ENCODE measurements around the gene MMP24.
"Not testable (repeated sequence)": the region's sequence is repeated elsewhere in the genome, so short reads cannot be mapped to it uniquely, and the experiment has no call there.

The MMP24 gene

GRCh38 chr20:35192118-35192872 is 34.2 kb upstream of the MMP24 start:
- 67 to 89% methylated on average over 7 to 9 of the region's 9 CpGs for WGBS, 2 experiments
- no peaks in the 10 kb centered on the region for H3K9me3 ChIP-seq (ENCODE audit: control insufficient read depth, low read length)
- H3K27me3 ChIP-seq (ENCODE audit: control insufficient read depth, insufficient read depth, low read length, poor library complexity, severe bottlenecking) = no peaks in the 10 kb centered on the region
- H3K4me3 ChIP-seq (ENCODE audit: insufficient read depth, low read depth, low read length) = no peak overlapping the region
- no peaks in the 10 kb centered on the region for H3K36me3 ChIP-seq (ENCODE audit: control insufficient read depth, insufficient read depth, low read length)
- no peaks in the 10 kb centered on the region for H3K4me1 ChIP-seq (ENCODE audit: control insufficient read depth, insufficient read depth, low read length)
- no peak overlapping the region for H3K27ac ChIP-seq (ENCODE audit: insufficient read depth, low read depth, low read length, poor library complexity, severe bottlenecking)

GRCh38 chr20:35193031-35193791 is 33.3 kb upstream of the MMP24 start:
- H3K27me3 ChIP-seq (ENCODE audit: control insufficient read depth, insufficient read depth, low read length, poor library complexity, severe bottlenecking); H3K9me3 ChIP-seq (ENCODE audit: control insufficient read depth, low read length); H3K4me3 ChIP-seq (ENCODE audit: insufficient read depth, low read depth, low read length); H3K27ac ChIP-seq (ENCODE audit: insufficient read depth, low read depth, low read length, poor library complexity, severe bottlenecking); H3K4me1 ChIP-seq (ENCODE audit: control insufficient read depth, insufficient read depth, low read length); H3K36me3 ChIP-seq (ENCODE audit: control insufficient read depth, insufficient read depth, low read length): not testable (repeated sequence)
- 91% methylated on average over 9 of the region's 9 CpGs for WGBS, 2 experiments

DNA sequence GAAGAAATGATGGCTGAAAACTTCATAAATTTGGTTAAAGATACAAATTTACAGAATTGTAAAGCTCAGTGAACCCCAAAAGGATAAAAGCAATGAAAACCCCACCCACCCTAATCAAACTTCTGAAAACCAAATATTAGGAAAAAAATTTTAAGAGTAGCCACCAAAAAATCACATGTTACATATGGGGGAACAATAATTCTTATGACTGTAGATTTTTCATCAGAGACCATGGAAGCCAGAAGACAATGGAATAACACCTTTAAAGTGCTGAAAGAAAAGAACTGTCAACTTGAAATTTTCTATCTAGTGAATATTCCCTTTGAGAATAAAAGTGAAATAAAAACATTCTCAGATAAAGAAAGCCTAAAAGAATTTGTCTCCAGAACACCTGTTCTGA is 30.2 kb upstream of the MMP24 start:
- Histone ChIP-seq H3K27me3 (ENCODE audit: control insufficient read depth, insufficient read depth, low read length, poor library complexity, severe bottlenecking) (no peaks in the 10 kb centered on the region), H3K4me3 (ENCODE audit: insufficient read depth, low read depth, low read length) (no peak overlapping the region), H3K36me3 (ENCODE audit: control insufficient read depth, insufficient read depth, low read length) (no peaks in the 10 kb centered on the region), H3K27ac (ENCODE audit: insufficient read depth, low read depth, low read length, poor library complexity, severe bottlenecking) (no peak overlapping the region), H3K9me3 (ENCODE audit: control insufficient read depth, low read length) (peaks cover 6% of the 10 kb centered on the region), H3K4me1 (ENCODE audit: control insufficient read depth, insufficient read depth, low read length) (no peaks in the 10 kb centered on the region)

DNA sequence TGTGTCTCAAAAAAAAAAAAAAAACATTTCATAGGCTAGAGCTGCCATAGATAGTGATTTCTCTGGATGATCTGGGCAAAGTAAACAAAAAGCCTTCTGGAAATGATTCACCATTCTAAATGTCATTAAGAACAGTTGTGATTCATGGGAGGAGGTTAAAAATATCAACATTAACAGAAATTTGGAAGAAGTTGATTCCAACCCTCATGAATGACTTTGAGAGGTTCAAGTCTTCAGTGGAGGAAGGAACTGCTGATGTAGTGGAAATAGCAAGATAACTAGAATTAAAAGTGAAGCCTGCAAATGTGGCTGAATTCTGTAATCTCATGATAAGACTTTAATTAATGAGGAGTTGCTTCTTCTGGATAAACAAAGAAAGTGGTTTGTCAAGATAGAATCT is 26.8 kb upstream of the MMP24 start:
- no peak overlapping the region for H3K4me3 ChIP-seq (ENCODE audit: insufficient read depth, low read depth, low read length)
- H3K9me3 ChIP-seq (ENCODE audit: control insufficient read depth, low read length) = peaks cover 6% of the 10 kb centered on the region
- no peaks in the 10 kb centered on the region for H3K27me3 ChIP-seq (ENCODE audit: control insufficient read depth, insufficient read depth, low read length, poor library complexity, severe bottlenecking)
- no peak overlapping the region for H3K27ac ChIP-seq (ENCODE audit: insufficient read depth, low read depth, low read length, poor library complexity, severe bottlenecking)
- H3K36me3 ChIP-seq (ENCODE audit: control insufficient read depth, insufficient read depth, low read length) = no peaks in the 10 kb centered on the region
- no peaks in the 10 kb centered on the region for H3K4me1 ChIP-seq (ENCODE audit: control insufficient read depth, insufficient read depth, low read length)

DNA sequence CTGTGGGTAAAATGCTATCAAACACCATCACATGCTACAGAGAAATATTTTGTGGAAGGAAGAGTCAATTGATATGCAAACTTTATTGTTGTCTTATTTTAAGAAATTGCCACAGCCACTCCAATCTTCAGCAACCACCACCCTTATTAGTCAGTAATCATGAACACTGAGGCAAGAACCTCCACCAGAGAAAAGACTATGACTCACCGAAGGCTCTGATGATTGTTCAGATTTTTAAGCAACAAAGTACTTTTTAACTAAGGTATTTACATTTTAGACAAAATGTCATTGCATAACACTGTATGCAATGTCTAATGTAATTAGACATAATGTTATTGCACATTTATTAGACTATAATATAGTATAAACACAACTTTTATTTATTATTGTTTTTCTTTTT is 26.2 kb upstream of the MMP24 start:
- no peak overlapping the region for H3K27ac ChIP-seq (ENCODE audit: insufficient read depth, low read depth, low read length, poor library complexity, severe bottlenecking)
- no peaks in the 10 kb centered on the region for H3K4me1 ChIP-seq (ENCODE audit: control insufficient read depth, insufficient read depth, low read length)
- H3K36me3 ChIP-seq (ENCODE audit: control insufficient read depth, insufficient read depth, low read length) = no peaks in the 10 kb centered on the region
- H3K27me3 ChIP-seq (ENCODE audit: control insufficient read depth, insufficient read depth, low read length, poor library complexity, severe bottlenecking) = no peaks in the 10 kb centered on the region
- no peak overlapping the region for H3K4me3 ChIP-seq (ENCODE audit: insufficient read depth, low read depth, low read length)
- peaks cover 6% of the 10 kb centered on the region for H3K9me3 ChIP-seq (ENCODE audit: control insufficient read depth, low read length)
- WGBS, 2 experiments = 86% methylated on average over 1 of the region's 1 CpG; no CpG with 5 or more reads in 1 of the 2 experiments

GRCh38 chr20:35201467-35201866 is 25.0 kb upstream of the MMP24 start:
- not testable (repeated sequence) for H3K27me3 ChIP-seq (ENCODE audit: control insufficient read depth, insufficient read depth, low read length, poor library complexity, severe bottlenecking); H3K4me3 ChIP-seq (ENCODE audit: insufficient read depth, low read depth, low read length); H3K4me1 ChIP-seq (ENCODE audit: control insufficient read depth, insufficient read depth, low read length); H3K27ac ChIP-seq (ENCODE audit: insufficient read depth, low read depth, low read length, poor library complexity, severe bottlenecking); H3K9me3 ChIP-seq (ENCODE audit: control insufficient read depth, low read length); H3K36me3 ChIP-seq (ENCODE audit: control insufficient read depth, insufficient read depth, low read length)
- WGBS, 2 experiments = 92 to 94% methylated on average over 5 of the region's 5 CpGs

DNA sequence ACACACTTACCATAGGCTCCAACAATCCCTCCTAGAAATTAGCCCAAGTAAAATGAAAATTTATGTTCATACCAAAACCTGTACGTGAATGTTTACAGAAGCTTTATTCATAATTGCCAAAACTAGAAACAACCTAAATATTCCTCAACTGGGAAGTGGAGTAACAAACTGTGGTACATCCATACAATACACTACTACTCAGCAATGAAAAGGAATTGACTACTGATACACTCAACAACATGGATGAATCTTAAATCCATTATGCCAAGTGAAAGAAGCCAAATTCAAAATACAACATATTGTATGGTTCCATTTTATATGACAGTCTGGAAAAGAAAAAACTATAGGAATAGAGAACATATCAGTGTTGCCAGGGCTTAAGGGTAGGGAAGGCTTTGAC is 19.7 kb upstream of the MMP24 start:
- no peaks in the 10 kb centered on the region for H3K9me3 ChIP-seq (ENCODE audit: control insufficient read depth, low read length)
- no peak overlapping the region for H3K27ac ChIP-seq (ENCODE audit: insufficient read depth, low read depth, low read length, poor library complexity, severe bottlenecking)
- H3K36me3 ChIP-seq (ENCODE audit: control insufficient read depth, insufficient read depth, low read length) = no peaks in the 10 kb centered on the region
- H3K4me3 ChIP-seq (ENCODE audit: insufficient read depth, low read depth, low read length) = no peak overlapping the region
- H3K4me1 ChIP-seq (ENCODE audit: control insufficient read depth, insufficient read depth, low read length) = no peaks in the 10 kb centered on the region
- H3K27me3 ChIP-seq (ENCODE audit: control insufficient read depth, insufficient read depth, low read length, poor library complexity, severe bottlenecking) = no peaks in the 10 kb centered on the region
- WGBS, 2 experiments = 90 to 93% methylated on average over 1 of the region's 1 CpG

- H3K4me1 ChIP-seq (ENCODE audit: control insufficient read depth, insufficient read depth, low read length) = no peaks in the 10 kb centered on the region
- 47 to 54% methylated on average over 8 of the region's 8 CpGs for WGBS, 2 experiments
- no peak overlapping the region for H3K27ac ChIP-seq (ENCODE audit: insufficient read depth, low read depth, low read length, poor library complexity, severe bottlenecking)
- H3K4me3 ChIP-seq (ENCODE audit: insufficient read depth, low read depth, low read length) = no peak overlapping the region
- no peaks in the 10 kb centered on the region for H3K9me3 ChIP-seq (ENCODE audit: control insufficient read depth, low read length)
- H3K36me3 ChIP-seq (ENCODE audit: control insufficient read depth, insufficient read depth, low read length) = no peaks in the 10 kb centered on the region
- no peaks in the 10 kb centered on the region for H3K27me3 ChIP-seq (ENCODE audit: control insufficient read depth, insufficient read depth, low read length, poor library complexity, severe bottlenecking)
Observed at GRCh38 chr20:35207950-35208611, 18.4 kb upstream of the MMP24 start.

DNA sequence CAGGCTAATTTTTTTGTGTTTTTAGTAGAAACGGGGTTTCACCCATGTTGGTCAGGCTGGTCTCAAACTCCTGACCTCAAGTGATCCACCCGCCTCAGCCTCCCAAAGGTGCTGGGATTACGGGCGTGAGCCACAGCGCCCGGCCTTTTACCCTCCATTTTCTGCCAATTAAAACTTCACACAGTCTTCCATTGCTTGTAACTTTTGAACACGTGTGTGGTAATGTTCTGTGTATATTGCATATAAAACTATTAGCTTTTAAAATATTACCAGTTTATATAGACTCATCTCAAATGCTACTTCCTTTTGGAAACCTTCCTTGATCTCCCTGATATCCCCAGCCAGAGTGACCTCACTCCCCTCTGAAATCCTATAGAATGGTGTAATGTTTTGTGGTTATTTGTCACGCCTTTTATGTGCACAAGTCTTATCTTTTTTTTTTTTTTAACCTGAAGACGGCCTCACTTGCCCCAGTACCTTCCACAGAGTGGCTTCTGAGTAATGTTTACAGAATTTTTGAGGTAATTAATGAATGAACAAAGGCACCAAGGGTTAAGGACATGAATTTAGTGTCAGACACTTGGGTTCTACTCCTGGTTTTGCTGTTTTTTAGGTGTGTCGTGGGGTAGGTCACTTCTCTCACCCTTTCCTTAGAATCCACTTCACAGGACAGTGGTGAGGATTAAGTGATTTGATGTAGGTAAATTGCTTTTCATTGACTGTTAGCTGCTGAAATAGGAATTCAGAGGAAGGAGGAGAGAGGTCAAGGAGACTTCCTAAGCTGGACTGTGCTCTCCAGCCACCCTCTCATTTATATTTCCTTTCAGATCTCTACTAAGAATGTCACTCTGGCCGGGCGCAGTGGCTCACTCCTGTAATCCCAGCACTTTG is 11.2 kb upstream of the MMP24 start:
- H3K27me3 ChIP-seq (ENCODE audit: control insufficient read depth, insufficient read depth, low read length, poor library complexity, severe bottlenecking) = no peaks in the 10 kb centered on the region
- H3K4me3 ChIP-seq (ENCODE audit: insufficient read depth, low read depth, low read length) = no peak overlapping the region
- H3K27ac ChIP-seq (ENCODE audit: insufficient read depth, low read depth, low read length, poor library complexity, severe bottlenecking) = no peak overlapping the region
- no peaks in the 10 kb centered on the region for H3K4me1 ChIP-seq (ENCODE audit: control insufficient read depth, insufficient read depth, low read length)
- no peaks in the 10 kb centered on the region for H3K9me3 ChIP-seq (ENCODE audit: control insufficient read depth, low read length)
- H3K36me3 ChIP-seq (ENCODE audit: control insufficient read depth, insufficient read depth, low read length) = no peaks in the 10 kb centered on the region
- WGBS, 2 experiments = 91 to 95% methylated on average over 11 to 12 of the region's 12 CpGs

DNA sequence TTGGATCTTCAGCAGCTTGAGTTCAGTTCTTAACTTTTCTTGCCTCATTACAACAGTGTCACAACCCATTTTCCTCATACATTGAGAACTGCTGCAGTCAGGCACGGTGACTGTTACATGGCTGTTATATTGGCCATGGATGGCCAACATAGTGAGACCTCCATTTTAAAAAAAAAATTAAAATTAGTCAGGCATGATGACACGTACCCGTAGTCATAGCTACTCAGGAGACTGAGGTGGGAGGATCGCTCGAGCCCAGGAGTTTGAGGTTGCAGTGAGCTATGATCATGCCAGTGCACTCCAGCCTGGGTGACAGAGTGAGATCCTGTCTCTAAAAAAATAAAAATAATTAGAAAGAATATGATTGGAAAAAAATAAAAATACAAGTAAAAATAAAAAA is 9.9 kb upstream of the MMP24 start:
- Histone ChIP-seq H3K4me3 (ENCODE audit: insufficient read depth, low read depth, low read length) (no peak overlapping the region), H3K36me3 (ENCODE audit: control insufficient read depth, insufficient read depth, low read length) (no peaks in the 10 kb centered on the region), H3K9me3 (ENCODE audit: control insufficient read depth, low read length) (no peaks in the 10 kb centered on the region), H3K4me1 (ENCODE audit: control insufficient read depth, insufficient read depth, low read length) (no peaks in the 10 kb centered on the region), H3K27me3 (ENCODE audit: control insufficient read depth, insufficient read depth, low read length, poor library complexity, severe bottlenecking) (no peaks in the 10 kb centered on the region), H3K27ac (ENCODE audit: insufficient read depth, low read depth, low read length, poor library complexity, severe bottlenecking) (no peak overlapping the region)
- 94 to 96% methylated on average over 5 of the region's 5 CpGs for WGBS, 2 experiments

All from ectodermal cell (in vitro differentiated cells).